Measurements from ENCODE around the gene TRIM67. TPM values are rescaled to one million over a fixed set of nuclear protein-coding genes. Genes with fewer than 3 reads are reported as not detected.

The TRIM67 gene
- total RNA-seq, 2 experiments from 2014 or later, result not detected

DNA sequence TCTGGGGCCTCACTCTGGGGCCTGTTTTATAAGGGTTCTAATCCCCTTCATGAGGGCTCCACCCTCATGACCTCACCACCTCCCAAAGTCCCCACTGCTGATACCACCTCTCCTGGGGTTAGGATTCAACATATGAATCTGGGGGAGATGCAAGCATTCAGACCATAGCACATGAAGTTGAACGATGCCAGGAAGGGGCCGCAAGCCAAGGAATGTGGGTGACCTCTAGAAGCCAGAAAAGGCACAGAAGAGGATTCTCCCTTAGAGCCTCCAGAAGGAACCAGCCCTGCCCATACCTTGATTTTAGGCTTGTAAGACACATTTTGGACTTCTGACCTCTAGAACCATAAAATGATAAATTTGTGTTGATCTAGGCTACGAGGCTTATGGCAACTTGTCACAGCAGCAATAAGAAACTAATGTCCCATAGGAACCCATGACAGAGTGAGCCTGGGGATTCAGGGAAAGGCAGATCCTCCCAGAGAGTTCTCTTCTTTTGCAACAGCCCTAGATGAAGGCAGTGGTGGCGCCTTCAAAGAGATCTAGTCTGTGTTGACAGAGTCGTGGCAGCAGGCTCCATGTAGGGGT lies 27.9 kb downstream of the TRIM67 start:
- H3K27ac Mint-ChIP-seq, result no peak overlapping the region
- ChIA-PET CTCF (no interaction called here), POLR2A (no interaction called here)
- no peak for DNase-seq
- peaks cover 17% of the 10 kb centered on the region for H3K27me3 Mint-ChIP-seq
- no peaks in the 10 kb centered on the region for H3K9me3 Mint-ChIP-seq
- H3K4me3 Mint-ChIP-seq, result no peak overlapping the region
- intact Hi-C loops (cut with micrococcal nuclease), result no loop called here
- H3K36me3 Mint-ChIP-seq, result no peaks in the 10 kb centered on the region
- H3K4me1 Mint-ChIP-seq (ENCODE audit: low read depth), result no peaks in the 10 kb centered on the region

DNA sequence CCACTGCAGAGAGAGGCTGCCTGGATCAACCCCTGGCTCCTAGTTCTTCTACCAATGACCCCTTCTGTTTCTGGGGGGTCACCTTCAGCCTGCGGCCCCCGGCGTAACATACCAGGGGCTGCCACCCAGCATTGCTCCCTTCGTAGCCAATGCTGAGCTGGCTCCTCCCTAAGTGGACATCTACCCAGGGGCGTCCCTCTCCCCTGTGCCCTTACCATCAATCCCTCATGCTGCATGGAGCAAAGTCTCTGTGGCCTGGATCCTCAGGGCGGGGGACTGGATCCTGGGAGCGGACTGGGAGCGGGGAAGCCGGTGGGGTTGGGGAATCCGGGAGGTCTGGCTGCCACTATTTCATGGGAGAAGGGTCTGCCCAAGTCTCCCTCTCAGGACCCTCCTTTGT lies 28.6 kb downstream of the TRIM67 start:
- Mint-ChIP-seq H3K27me3 (peaks cover 14% of the 10 kb centered on the region), H3K4me1 (ENCODE audit: low read depth) (no peaks in the 10 kb centered on the region), H3K36me3 (no peaks in the 10 kb centered on the region), H3K27ac (no peak overlapping the region), H3K4me3 (no peak overlapping the region), H3K9me3 (no peaks in the 10 kb centered on the region)
- intact Hi-C loops (cut with micrococcal nuclease), result no loop called here
- POLR2A ChIA-PET, result no interaction called here
- CTCF ChIA-PET, result no interaction called here
- no peak for DNase-seq

DNA sequence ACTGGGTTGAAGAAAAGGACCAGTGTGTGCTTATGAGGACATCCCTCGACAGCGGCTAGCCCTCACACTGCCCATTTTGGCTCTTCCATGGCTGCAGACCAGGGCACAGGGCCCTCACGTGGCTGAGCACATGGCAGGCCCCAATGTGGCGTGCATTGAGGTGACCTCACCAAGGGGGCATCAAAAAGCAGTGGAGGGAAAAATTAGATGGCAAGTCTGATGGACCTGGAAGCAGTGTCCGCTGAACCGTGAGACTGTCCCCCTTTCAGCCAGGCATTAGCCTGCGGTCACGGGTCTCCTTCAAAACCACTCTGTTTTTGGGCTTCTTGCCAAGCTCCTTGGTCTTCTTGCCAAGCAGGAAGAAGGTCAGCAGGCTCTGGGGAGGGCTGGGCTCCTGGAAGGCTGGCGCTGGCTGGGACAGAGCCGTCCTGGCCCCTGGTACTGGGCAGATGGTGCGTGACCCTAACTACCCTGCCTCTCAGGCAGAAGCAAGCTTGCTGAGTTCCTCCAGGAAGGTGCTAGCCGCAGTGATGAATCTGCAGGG lies 30.8 kb downstream of the TRIM67 start:
- Mint-ChIP-seq H3K27me3 (peaks cover 4% of the 10 kb centered on the region), H3K4me1 (ENCODE audit: low read depth) (no peaks in the 10 kb centered on the region), H3K4me3 (no peak overlapping the region), H3K27ac (no peak overlapping the region), H3K36me3 (no peaks in the 10 kb centered on the region), H3K9me3 (no peaks in the 10 kb centered on the region)
- intact Hi-C loops (cut with micrococcal nuclease), result no loop called here
- ChIA-PET POLR2A (no interaction called here), CTCF (no interaction called here)
- no peak for DNase-seq

DNA sequence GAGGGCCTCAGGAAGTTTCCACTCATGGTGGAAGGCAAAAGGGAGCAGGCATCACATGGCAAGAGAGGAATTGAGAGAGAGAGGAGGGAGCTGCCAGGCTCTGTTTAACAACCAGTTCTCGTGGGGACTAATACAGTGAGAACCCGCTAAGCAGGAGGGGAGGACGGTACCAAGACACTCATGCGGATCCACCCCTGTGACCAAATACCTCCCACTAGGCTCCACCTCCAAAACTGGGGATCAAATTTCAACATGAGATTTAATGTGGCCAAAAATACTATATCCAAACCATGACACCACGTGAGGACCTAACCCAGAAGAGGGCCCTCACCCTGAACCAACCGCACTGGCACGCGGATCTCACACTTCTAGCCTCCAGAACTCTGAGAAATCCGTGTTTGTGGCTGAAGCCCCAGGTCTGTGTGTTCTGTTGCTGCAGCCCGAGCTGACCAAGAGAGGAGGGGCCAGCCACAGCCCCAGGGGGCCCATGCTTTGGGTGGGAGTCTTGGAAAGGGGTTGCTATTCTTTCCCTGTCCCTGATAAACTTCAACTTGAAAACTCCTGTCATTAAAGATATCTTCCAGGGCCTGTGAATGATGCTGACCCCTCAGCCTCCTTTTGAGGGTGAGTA lies 32.0 kb downstream of the TRIM67 start:
- POLR2A ChIA-PET, result no interaction called here
- no peak overlapping the region for H3K4me3 Mint-ChIP-seq
- H3K36me3 Mint-ChIP-seq, result no peaks in the 10 kb centered on the region
- no peak overlapping the region for H3K27ac Mint-ChIP-seq
- H3K27me3 Mint-ChIP-seq, result peaks cover 1% of the 10 kb centered on the region
- CTCF ChIA-PET, result no interaction called here
- no peaks in the 10 kb centered on the region for H3K9me3 Mint-ChIP-seq
- no peaks in the 10 kb centered on the region for H3K4me1 Mint-ChIP-seq (ENCODE audit: low read depth)
- intact Hi-C loops (cut with micrococcal nuclease), result no loop called here
- no peak for DNase-seq

DNA sequence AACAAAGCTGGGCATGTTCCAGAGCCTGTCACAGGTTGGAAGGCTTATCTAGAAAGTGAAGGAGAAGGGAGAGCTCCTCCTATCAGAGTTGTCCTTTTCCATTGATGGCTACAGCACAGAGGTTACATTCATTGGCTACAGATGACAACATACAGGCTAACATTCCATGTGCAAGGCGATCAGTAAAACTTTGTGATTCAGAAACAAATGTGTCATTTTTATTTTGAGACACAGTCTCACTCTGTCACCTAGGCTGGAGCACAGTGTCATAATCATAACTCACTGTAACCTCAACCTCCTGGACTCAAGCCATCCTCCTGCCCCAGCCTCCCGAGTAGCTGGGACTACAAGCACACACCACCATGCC lies 32.6 kb downstream of the TRIM67 start:
- DNase-seq, result no peak
- Mint-ChIP-seq H3K27ac (no peak overlapping the region), H3K27me3 (peaks cover 1% of the 10 kb centered on the region), H3K36me3 (no peaks in the 10 kb centered on the region), H3K9me3 (no peaks in the 10 kb centered on the region), H3K4me1 (ENCODE audit: low read depth) (no peaks in the 10 kb centered on the region), H3K4me3 (no peak overlapping the region)
- ChIA-PET CTCF (no interaction called here), POLR2A (no interaction called here)
- intact Hi-C loops (cut with micrococcal nuclease), result no loop called here

DNA sequence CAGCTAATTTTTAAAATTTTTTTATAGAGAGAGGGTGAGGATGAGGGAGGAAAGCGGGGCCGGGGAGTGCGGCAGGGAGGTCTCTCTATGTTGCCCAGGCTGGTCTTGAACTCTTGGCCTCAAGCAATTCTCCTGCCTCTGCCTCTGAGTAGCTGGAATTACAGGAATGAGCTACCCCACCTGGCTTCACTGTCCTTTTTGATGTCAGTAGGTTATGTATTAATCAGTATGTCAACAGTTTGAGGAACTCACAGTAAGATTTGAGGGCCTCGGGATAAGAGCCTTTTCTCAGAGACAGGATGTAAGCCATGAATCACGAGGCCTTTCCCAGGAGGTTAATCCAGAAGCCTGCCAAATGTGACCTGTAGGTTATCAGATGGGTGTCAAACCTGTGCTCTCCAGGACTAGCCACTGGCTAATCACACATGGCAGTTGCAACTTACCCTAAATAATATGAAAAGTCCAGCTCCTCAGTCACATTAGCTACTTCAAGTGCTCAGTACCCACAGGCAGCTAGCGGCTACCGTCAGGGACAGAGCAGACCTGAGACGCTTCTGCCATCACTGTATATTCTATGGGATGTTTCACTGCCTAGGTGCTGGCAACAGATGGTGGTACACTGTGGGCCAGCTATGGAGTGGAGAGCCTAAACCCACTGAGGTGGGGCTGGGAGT lies 33.1 kb downstream of the TRIM67 start:
- ChIA-PET CTCF (no interaction called here), POLR2A (no interaction called here)
- no peaks in the 10 kb centered on the region for H3K27me3 Mint-ChIP-seq
- intact Hi-C loops (cut with micrococcal nuclease), result no loop called here
- H3K9me3 Mint-ChIP-seq, result no peaks in the 10 kb centered on the region
- no peaks in the 10 kb centered on the region for H3K4me1 Mint-ChIP-seq (ENCODE audit: low read depth)
- H3K36me3 Mint-ChIP-seq, result no peaks in the 10 kb centered on the region
- no peak overlapping the region for H3K27ac Mint-ChIP-seq
- no peak overlapping the region for H3K4me3 Mint-ChIP-seq
- DNase-seq, result no peak

DNA sequence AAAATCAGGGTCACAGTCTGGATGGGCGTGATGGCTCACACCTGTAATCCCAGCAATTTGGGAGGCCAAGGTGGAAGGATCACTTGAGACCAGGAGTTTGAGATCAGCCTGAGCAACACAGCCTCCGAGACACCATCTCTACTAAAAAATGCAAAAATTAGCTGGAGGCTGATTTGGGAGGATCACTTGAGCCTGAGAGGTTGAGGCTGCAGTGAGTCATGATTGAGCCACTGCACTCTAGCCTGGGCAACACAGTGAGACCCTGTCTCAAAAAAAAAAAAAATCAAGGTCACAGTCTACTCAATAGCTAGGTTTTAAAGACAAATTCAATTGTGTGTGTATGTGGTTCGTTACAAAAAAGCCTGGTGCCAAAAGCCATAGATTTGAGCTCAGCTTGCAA lies 34.4 kb downstream of the TRIM67 start:
- no peak for DNase-seq
- Mint-ChIP-seq H3K36me3 (no peaks in the 10 kb centered on the region), H3K9me3 (no peaks in the 10 kb centered on the region), H3K27ac (no peak overlapping the region), H3K4me1 (ENCODE audit: low read depth) (no peaks in the 10 kb centered on the region), H3K4me3 (no peak overlapping the region), H3K27me3 (no peaks in the 10 kb centered on the region)
- ChIA-PET POLR2A (no interaction called here), CTCF (no interaction called here)
- intact Hi-C loops (cut with micrococcal nuclease), result no loop called here

DNA sequence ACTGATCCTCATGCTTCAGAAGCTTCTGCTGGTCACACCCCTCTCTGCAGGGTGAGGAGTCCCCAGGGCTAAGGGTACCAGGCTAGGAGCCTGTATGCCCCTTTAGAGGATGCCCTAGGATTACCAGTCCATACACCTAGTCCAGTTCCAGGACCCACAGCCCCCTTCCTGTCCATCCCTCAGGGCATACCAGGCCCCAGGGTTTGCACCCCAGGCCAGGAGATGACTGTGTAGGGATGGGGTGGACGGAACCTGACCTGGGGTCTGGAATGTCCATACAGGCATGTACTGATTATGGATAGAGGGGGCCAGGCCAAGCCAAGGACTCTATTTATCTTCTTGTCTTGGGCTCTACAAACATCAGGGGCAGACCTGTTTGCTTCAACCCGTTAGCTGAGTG lies 34.9 kb downstream of the TRIM67 start:
- CTCF ChIA-PET, result interaction anchor here (0.6 kb wide), 1 partner anchor 187 kb away, joined by 3 read pairs; no protein-coding TSS in a partner anchor

DNA sequence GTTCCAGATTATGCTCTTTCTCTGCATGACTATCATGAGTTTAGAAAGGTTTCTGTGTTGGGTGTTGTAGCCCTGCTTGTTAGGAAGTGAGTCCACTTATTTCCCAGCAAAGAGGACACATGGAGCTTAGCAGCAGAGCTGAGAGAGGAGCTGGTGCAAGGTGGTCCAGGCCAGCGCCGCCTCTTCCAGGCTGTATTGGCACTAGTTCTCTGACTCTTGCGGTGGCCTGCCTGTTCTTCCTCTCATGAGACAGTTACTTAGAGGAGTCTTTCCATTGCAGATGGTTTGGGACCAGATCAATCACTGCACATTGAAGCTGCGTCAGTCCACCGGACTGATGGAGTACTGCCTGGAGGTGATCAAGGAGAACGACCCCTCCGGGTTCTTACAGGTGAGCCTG lies 38.0 kb downstream of the TRIM67 start:
- DNase-seq, result no peak
- Mint-ChIP-seq H3K27me3 (peaks cover 5% of the 10 kb centered on the region), H3K36me3 (no peaks in the 10 kb centered on the region), H3K4me1 (ENCODE audit: low read depth) (peaks cover 11% of the 10 kb centered on the region), H3K27ac (no peak overlapping the region), H3K9me3 (no peaks in the 10 kb centered on the region), H3K4me3 (no peak overlapping the region)
- CTCF ChIA-PET, result no interaction called here
- POLR2A ChIA-PET, result interaction anchor here (0.6 kb wide), 1 partner anchor 185 kb away, joined by 3 read pairs; no protein-coding TSS in a partner anchor
- intact Hi-C loops (cut with micrococcal nuclease), result no loop called here

More for the DNA sequence above, 34.9 kb downstream of the TRIM67 start:
- no peak overlapping the region for H3K27ac Mint-ChIP-seq
- intact Hi-C loops (cut with micrococcal nuclease), result no loop called here
- H3K4me1 Mint-ChIP-seq (ENCODE audit: low read depth), result peaks cover 2% of the 10 kb centered on the region
- H3K4me3 Mint-ChIP-seq, result no peak overlapping the region
- no peaks in the 10 kb centered on the region for H3K27me3 Mint-ChIP-seq
- no peak for DNase-seq
- H3K9me3 Mint-ChIP-seq, result no peaks in the 10 kb centered on the region
- POLR2A ChIA-PET, result no interaction called here
- no peaks in the 10 kb centered on the region for H3K36me3 Mint-ChIP-seq

DNA sequence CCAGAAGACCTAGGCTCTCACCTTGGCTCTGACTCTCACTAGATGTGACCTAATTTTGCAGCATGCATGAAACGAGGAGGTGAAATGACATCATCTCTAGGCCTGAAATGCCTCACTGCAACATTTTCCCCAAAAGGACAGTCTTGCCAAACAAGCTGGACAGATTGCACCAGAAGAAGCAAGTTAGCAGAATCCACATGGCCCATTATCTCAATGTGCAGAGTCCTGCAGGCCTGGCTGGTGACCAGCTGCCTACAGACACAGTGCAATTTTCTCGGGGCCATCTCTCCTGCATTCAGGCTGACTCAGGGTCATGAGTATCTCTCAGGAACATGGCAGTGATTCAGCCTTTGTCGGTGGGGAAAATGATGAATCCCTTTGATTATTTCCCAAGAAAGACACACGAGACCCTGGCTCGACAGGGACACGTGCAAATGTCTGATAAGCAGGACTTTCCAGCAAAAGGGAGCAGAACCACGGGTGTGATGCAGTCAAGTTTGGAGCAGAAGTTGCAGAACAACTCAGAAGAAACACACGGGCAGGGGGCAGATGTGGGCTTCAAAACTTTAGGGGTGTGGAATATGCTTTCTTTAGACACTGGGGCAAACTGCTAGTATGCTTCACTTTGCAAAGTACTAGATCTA lies 38.7 kb downstream of the TRIM67 start:
- Mint-ChIP-seq H3K36me3 (no peaks in the 10 kb centered on the region), H3K27me3 (peaks cover 5% of the 10 kb centered on the region), H3K4me1 (ENCODE audit: low read depth) (peaks cover 11% of the 10 kb centered on the region), H3K9me3 (no peaks in the 10 kb centered on the region), H3K4me3 (no peak overlapping the region), H3K27ac (no peak overlapping the region)
- intact Hi-C loops (cut with micrococcal nuclease), result no loop called here
- CTCF ChIA-PET, result no interaction called here
- no peak for DNase-seq
- POLR2A ChIA-PET, result interaction anchor here (0.6 kb wide), 1 partner anchor 185 kb away, joined by 3 read pairs; no protein-coding TSS in a partner anchor

DNA sequence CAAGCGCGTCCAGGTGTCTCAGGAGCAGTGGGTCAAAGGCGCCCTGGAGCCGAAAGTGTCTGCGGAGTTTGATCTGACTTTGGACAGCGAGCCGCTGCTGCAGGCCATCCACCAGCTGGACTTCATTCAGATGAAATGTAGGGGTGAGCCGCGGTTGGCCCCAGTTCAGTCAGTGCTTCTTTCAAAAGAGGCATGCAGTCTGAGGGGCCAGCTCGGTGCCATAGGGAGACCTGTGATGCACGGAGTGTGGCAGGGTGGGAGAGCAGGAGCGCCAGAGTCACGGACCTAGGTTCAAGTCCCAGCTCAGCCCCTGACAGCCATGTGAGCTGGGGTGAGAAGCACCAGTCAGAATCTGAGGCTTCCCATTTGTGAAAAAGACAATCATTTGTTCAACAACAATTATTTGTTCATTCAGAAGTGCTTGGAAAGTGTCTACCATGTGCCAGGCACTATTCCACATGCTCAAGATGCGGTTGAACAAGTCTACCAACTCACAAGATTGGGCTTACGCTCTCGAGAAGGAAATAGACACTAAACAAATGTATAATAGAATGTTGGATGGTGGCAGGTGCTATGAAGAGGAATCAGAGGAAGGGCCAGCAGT lies 39.6 kb downstream of the TRIM67 start:
- intact Hi-C loops (cut with micrococcal nuclease), result no loop called here
- POLR2A ChIA-PET, result no interaction called here
- Mint-ChIP-seq H3K9me3 (no peaks in the 10 kb centered on the region), H3K4me3 (no peak overlapping the region), H3K27me3 (peaks cover 5% of the 10 kb centered on the region), H3K4me1 (ENCODE audit: low read depth) (peaks cover 11% of the 10 kb centered on the region), H3K36me3 (no peaks in the 10 kb centered on the region), H3K27ac (no peak overlapping the region)
- DNase-seq, result no peak
- CTCF ChIA-PET, result no interaction called here

DNA sequence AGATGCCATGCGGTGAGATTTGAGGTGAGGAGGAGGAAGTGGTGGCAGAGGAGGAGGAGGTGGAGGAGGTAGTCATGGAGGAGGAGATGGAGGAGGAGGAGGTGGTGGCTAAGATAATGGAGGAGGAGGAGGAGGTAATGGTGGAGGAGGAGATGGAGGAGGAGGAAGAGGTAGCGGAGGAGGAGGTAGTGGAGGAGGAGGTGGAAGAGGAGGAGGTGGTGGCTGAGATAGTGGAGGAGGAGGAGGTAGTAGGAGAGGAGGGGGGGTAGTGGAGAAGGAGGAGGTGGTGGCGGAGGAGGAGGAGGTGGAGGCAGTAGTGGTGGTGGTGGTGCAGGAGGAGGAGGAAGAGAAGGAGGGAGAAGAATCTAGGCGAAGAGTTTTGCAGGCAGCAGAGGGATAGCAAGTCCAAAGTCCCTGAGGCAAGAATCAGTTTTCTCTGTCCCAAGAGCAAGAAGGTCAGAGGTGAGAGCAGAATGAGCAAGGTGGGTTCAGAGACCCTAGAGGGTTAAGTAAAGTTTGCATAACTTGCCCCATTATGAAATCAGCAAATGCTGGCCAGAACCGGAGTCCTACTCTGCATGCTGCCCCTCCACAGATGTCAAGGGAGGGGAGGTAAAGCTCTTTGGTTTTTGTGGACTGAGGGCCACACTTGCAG lies 40.2 kb downstream of the TRIM67 start:
- Mint-ChIP-seq H3K4me1 (ENCODE audit: low read depth) (peaks cover 11% of the 10 kb centered on the region), H3K4me3 (no peak overlapping the region), H3K27me3 (peaks cover 5% of the 10 kb centered on the region), H3K9me3 (no peaks in the 10 kb centered on the region), H3K27ac (no peak overlapping the region), H3K36me3 (no peaks in the 10 kb centered on the region)
- CTCF ChIA-PET, result no interaction called here
- intact Hi-C loops (cut with micrococcal nuclease), result no loop called here
- POLR2A ChIA-PET, result no interaction called here
- DNase-seq, result no peak

Measured in activated CD4-positive, alpha-beta memory T cell treated with anti-CD3 and anti-CD28 coated beads for 36 hours (primary cell).